ENCODE measurements around the gene LGALS7B.

- no peak for TF ChIP-seq CTCF (IDR thresholded peaks at IDR 0.05)
- TF ChIP-seq POLR2A (IDR thresholded peaks at IDR 0.05) = no peak
Observed at GRCh38 chr19:38833092-38833425, 44.1 kb downstream of the LGALS7B start.

All from esophagus squamous epithelium (tissue), 4 donors.